ENCODE measurements around the gene RTF1.
A peak's percentile ranks its signal among the peaks of the same experiment; 100 is the strongest.
"Not testable (repeated sequence)": the region's sequence is repeated elsewhere in the genome, so short reads cannot be mapped to it uniquely, and the experiment has no call there.

RTF1 gene

GRCh38 chr15:41416742-41417417 is at the start of gene RTF1:
Gene RTF1, plus strand, starts transcription at chr15:41417095. Its CDS starts 21 bp downstream, at chr15:41417116.
- DNase-seq, result peak; percentile 86

DNA sequence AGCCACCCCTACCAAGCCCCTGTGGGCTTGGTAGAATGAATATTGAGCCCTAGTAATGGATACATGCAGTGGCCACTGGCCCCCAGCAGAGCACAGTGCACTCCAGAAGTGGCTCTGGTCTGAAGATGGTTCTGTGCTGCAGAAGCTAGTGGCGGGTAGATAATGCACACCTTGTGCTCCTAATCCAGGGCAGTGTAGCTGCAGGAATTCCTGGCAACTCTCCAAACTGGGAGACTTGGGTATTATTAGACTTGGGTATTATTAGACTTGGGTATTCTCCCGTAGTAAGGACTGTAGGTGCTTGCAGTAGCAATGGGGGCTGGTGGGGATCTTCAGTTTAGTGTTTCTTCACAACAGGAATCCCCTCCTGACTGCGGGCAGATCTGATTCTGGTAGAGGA is 49.5 kb upstream of the RTF1 start:
- no peak for DNase-seq

DNA sequence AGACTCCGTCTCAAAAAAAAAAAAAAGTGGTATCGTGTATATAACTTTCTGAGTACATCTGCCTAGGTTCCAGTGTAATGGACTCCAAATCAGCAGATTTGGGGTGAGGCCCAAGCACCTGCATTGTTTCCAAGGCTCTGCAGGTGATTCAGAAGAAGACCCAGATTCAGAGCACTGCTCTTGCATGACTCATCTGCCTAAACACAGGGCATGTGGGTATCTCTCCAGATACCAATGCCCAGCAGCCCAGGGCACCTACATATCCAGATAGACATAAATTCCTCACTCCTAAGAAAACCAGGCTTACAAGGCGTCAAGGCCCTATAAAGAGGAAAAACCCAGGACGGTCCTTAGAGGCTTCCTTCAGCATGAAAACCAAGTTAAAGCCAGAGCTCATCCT is 38.9 kb upstream of the RTF1 start:
- no peak for DNase-seq

GRCh38 chr15:41383974-41384749 is 32.7 kb upstream of the RTF1 start:
- DNase-seq, result not testable (repeated sequence)

DNA sequence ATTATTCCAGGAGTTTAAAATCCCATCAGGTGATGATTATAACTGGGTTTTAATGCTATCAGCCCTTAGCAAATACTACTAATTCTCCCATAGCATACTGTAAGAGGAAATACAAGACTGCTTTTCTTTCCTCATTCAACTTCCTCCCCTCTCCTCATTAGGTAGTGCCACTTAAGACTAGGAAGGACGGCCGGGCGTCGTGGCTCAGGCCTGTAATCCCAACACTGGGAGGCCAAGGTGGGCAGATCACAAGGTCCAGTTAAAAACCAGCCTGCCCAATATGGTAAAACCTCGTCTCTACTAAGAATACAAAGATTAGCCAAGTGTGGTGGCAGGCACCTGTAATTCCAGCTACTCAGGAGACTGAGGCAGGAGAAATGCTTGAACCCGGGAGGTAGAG is 29.2 kb upstream of the RTF1 start:
- no peak for DNase-seq

- no peak for DNase-seq
Observed at GRCh38 chr15:41392659-41393058, 24.2 kb upstream of the RTF1 start.

GRCh38 chr15:41394924-41395323 is 22.0 kb upstream of the RTF1 start:
- no peak for DNase-seq

- no peak for DNase-seq
Observed at GRCh38 chr15:41396111-41396510, 20.8 kb upstream of the RTF1 start.

DNA sequence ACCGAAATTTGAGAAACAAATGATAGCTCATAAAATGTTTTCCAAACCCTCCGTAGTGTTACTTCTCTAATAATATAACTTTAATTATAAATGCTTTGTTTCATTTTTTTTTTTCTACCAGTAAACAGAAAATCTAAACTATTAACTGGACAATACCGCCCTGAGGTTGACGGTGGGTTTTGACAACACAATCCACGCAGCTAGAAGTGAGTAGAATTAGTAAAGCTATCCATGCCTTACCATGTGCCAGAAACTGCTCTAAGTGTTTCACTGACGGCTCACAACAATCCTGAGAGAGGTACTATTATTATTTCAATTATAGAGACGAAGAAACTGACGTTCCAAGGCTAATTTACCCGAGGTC is 15.0 kb upstream of the RTF1 start:
- peak; percentile 57 for DNase-seq

- DNase-seq, result no peak
Observed at GRCh38 chr15:41407341-41407740, 9.6 kb upstream of the RTF1 start.

DNA sequence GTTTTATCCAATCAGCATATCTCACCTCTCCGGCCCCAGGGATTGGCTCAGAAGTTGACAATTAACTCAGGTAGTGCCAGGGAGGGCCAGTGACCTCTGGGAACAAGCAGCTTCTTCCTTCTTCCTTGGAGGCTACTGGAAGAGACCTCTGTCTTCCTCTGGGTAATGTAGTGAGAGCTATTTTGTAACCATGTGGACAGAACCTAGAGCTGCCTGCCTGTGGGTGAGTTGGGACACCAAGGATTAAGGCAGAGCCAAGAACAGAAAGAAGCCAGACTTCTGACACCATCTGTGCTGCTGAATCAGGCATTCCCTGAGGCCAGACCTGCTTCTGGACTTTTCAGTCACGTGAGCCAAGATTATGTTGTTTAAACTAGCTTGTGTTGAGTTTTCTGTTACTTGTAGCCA is 8.7 kb upstream of the RTF1 start:
- no peak for DNase-seq

- DNase-seq, result no peak
Observed at GRCh38 chr15:41411031-41411430, 5.9 kb upstream of the RTF1 start.

DNA sequence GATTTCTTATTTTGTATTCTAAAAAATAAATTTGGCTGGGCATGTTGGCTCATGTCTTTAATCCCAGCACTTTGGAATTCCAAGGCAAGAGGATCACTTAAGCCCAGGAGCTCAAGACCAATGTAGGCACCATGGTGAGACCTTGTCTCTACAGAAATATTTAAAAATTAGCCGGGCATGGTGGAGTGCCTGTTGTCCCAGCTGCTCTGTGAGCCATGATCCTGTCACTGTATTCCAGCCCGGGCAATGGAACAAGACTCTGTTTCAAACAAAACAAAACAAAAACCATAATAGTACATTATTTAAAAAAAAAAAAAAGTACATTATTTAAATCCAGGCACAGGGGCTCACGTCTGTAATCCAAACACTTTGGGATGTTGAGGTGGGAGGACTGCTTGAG is 5.5 kb upstream of the RTF1 start:
- no peak for DNase-seq

- DNase-seq, result no peak
Observed at GRCh38 chr15:41416128-41416741, 660 bp upstream of the RTF1 start.

GRCh38 chr15:41417418-41418195 is 712 bp downstream of the RTF1 start:
- DNase-seq, result no peak

GRCh38 chr15:41423979-41424659 is 7.2 kb downstream of the RTF1 start:
- no peak for DNase-seq

DNA sequence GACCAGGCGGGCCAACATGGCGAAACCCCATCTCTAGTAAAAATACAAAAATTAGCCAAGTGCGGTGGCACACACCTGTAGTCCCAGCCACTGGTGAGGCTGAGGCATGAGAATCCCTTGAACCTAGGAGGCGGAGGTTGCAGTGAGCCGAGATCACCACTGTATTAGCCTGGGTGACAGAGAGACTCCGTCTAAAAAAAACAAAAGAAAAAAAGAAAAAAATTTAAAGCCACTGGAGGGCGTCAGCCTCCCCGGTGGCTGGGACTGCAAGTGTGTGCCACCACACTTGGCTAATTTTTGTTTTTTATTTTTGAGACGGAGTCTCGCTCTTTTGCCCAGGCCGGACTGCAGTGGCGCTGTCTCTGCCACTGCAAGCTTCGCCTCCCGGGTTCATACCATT is 7.9 kb downstream of the RTF1 start:
- DNase-seq, result no peak

- DNase-seq, result not testable (repeated sequence)
Observed at GRCh38 chr15:41425907-41426306, 9.0 kb downstream of the RTF1 start.

GRCh38 chr15:41429003-41429890 is 12.4 kb downstream of the RTF1 start:
- no peak for DNase-seq

DNA sequence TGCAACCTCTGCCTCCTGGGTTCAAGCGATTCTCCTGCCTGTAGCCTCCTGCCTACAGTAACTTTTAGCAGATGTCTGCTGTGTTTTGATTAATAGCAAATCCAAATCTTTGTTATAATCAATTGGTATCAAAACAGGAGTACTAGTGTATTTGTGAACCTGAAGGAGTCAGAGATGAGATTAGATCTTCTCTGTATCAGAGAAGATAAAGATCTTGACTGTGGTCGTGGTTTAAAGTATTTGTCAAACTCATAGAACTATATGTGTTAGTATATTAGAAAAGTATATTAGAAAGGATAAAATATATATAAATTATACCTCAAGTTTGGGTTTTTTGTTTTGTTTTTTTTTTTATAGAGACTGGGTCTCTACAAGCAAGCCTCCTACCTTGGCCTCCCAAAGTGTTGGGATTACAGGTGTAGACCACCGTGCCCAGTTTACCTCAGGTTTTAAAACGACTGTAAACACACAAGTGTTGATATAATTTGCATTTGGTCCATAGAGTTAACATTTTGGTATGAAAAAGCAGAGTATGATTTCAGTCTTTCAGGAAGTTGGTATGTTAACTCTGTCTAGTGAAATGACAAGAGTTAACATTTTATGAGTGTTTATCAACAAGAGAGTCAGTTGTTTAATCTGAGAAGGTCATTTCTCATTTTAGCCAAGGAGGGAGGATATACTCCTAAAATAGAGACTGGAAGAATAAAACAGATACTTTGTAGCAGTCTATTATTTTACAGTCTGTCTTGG is 18.3 kb downstream of the RTF1 start:
- DNase-seq, result no peak

DNA sequence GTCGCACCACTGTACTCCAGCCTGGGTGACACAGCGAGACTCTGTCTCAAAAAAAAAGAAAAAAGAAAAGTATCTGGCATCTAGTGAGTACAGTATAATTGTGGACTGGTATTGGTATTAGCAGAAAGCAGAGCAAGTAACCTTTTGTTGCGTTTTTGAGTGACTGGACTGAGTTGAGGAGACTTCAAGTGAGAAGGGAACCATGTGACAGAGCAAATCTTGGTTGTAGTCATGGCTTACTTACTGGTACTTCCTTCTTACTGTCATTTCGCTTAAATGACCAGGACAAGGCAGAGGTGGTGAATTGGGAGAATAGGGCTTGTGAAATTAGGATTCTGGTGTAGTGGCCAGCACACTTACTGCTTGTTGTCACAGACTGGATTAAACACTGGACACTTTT is 20.6 kb downstream of the RTF1 start:
- no peak for DNase-seq
